Activated CD8-positive, alpha-beta memory T cell treated with anti-CD3 and anti-CD28 coated beads, Interleukin-2, amount 10 ng/mL, durations not matched to agents 7 days and 5 days (primary cell): ENCODE results near the gene RRP1B. TPM values are rescaled to one million over a fixed set of nuclear protein-coding genes. Genes with fewer than 3 reads are reported as not detected.
"Not testable (repeated sequence)": the region's sequence is repeated elsewhere in the genome, so short reads cannot be mapped to it uniquely, and the experiment has no call there.

ENCODE experiments used
- ATAC-seq: fragments of 150-1000 bp; cut with Tn5 transposase; one replicate; pipeline ENCODE4 v1.10.0; 2021; ENCODE audit warnings: moderate library complexity
- CTCF ChIA-PET: fragments of 350-600 bp; sonication (Branson Sonifier 250); formaldehyde crosslinking; loops from one replicate; lab custom pipeline; 2021; ENCODE audit warnings: antibody characterized with exemption; lab: Charles Lee
- DNase-seq: peaks from one replicate; pipeline ENCODE4 v3.0.0-alpha.2; 2020
- H3K27ac Mint-ChIP-seq: one replicate; pipeline ENCODE4 v1.8.0; 2021; ENCODE audit warnings: mild to moderate bottlenecking, mixed read lengths
- H3K27me3 Mint-ChIP-seq: one replicate; pipeline ENCODE4 v1.8.0; 2021; ENCODE audit warnings: mixed read lengths
- H3K36me3 Mint-ChIP-seq: one replicate; pipeline ENCODE4 v1.8.0; 2021; ENCODE audit warnings: mild to moderate bottlenecking, mixed read lengths
- H3K4me1 Mint-ChIP-seq: one replicate; pipeline ENCODE4 v1.8.0; 2021; ENCODE audit warnings: mixed read lengths
- H3K4me3 Mint-ChIP-seq: one replicate; pipeline ENCODE4 v1.8.0; 2021; ENCODE audit warnings: mild to moderate bottlenecking, moderate library complexity, mixed read lengths
- H3K9me3 Mint-ChIP-seq: one replicate; pipeline ENCODE4 v1.8.0; 2022; ENCODE audit warnings: low read depth, mixed read lengths
- total RNA-seq, 2 experiments: library from RNA; stranded (reverse); gene quantifications; one replicate each; pipeline ENCODE4 v1.2.3, GENCODE V29; 2021

The RRP1B gene, protein sequence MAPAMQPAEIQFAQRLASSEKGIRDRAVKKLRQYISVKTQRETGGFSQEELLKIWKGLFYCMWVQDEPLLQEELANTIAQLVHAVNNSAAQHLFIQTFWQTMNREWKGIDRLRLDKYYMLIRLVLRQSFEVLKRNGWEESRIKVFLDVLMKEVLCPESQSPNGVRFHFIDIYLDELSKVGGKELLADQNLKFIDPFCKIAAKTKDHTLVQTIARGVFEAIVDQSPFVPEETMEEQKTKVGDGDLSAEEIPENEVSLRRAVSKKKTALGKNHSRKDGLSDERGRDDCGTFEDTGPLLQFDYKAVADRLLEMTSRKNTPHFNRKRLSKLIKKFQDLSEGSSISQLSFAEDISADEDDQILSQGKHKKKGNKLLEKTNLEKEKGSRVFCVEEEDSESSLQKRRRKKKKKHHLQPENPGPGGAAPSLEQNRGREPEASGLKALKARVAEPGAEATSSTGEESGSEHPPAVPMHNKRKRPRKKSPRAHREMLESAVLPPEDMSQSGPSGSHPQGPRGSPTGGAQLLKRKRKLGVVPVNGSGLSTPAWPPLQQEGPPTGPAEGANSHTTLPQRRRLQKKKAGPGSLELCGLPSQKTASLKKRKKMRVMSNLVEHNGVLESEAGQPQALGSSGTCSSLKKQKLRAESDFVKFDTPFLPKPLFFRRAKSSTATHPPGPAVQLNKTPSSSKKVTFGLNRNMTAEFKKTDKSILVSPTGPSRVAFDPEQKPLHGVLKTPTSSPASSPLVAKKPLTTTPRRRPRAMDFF
- 10 to 100 TPM; 49.1 to 50.4 TPM for total RNA-seq

GRCh38 chr21:43659136-43660000 lies at the start of gene RRP1B, which contains the start of gene HSF2BP:
TSS of gene RRP1B (plus strand) at chr21:43659560. CDS start at chr21:43659665, 105 bp downstream.
TSS of gene HSF2BP (minus strand) at chr21:43659488. CDS start at chr21:43658096, 1,392 bp downstream.
- peaks cover 30% of the 10 kb centered on the region for H3K36me3 Mint-ChIP-seq
- DNase-seq (peak; percentile 84), ATAC-seq (peak; percentile 93)
- no peaks in the 10 kb centered on the region for H3K9me3 Mint-ChIP-seq
- H3K4me1 Mint-ChIP-seq, result peaks cover 41% of the 10 kb centered on the region
- CTCF ChIA-PET, result interaction anchor here (1.1 to 3.1 kb wide), 2 partner anchors 12 to 14 kb away, joined by 3 to 9 read pairs; no protein-coding TSS in a partner anchor
- peak within 1 kb of the TSS; percentile 93 for H3K27ac Mint-ChIP-seq
- H3K27me3 Mint-ChIP-seq, result no peaks in the 10 kb centered on the region
- peak within 1 kb of the TSS; percentile 97 for H3K4me3 Mint-ChIP-seq

GRCh38 chr21:43611598-43612369 lies 47.6 kb upstream of the RRP1B start:
- Mint-ChIP-seq H3K27me3 (peaks cover 11% of the 10 kb centered on the region), H3K27ac (no peak overlapping the region), H3K4me1 (peaks cover 21% of the 10 kb centered on the region), H3K4me3 (no peak overlapping the region), H3K36me3 (no peaks in the 10 kb centered on the region), H3K9me3 (no peaks in the 10 kb centered on the region)
- CTCF ChIA-PET, result interaction anchor here (0.9 to 2.3 kb wide), 4 partner anchors 13 to 34 kb away, joined by 3 to 5 read pairs (median 4); no protein-coding TSS in a partner anchor
- DNase-seq (peak; percentile 53), ATAC-seq (no peak)

DNA sequence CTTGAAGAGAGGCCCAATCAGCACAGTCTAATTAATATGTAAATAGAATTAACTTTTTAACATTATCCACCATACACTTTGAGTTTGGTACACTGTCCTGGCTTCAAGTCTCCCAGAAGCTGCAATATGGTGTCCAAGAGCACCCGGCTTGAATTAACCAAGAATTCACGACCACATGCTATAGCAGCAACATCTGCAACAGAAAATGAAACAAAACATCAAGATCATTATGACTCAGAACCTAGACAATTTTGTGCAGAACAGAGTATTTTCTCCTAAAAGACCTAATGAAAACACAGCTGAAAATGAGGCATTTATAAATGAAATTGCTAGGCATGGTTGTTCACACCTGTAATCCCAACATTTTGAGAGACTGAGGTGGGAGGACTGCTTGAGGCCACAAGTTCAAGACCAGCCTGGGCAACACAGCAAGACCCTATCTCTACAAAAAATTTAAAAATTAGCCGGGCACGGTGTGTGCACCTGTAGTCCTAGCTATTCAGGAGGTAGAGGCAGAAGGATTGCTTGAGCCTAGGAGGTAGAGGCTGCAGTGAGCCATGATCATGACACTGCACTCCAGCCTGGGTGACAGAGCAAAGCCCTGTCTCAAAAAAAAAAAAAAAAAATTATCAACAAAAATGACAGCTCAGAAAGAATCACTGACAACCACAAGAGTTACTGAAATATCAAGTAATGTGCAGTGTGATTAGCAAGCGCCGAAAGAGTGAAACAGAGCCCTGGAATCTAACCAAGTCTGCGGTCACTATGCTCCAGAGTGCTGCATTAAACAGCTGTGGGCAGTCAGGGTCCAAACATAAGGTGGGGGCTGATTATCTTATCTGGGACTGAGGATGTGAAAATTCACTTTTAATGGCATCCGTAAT lies 45.4 kb upstream of the RRP1B start:
- H3K27ac Mint-ChIP-seq, result peak overlapping the region; percentile 40
- H3K27me3 Mint-ChIP-seq, result peaks cover 3% of the 10 kb centered on the region
- H3K9me3 Mint-ChIP-seq, result no peaks in the 10 kb centered on the region
- DNase-seq (peak; percentile 50), ATAC-seq (peak; percentile 82)
- H3K4me1 Mint-ChIP-seq, result peaks cover 18% of the 10 kb centered on the region
- CTCF ChIA-PET, result interaction anchor here (1.1 to 2.3 kb wide), 3 partner anchors 12 to 33 kb away, joined by 4 to 5 read pairs (median 5); no protein-coding TSS in a partner anchor
- H3K36me3 Mint-ChIP-seq, result peaks cover 2% of the 10 kb centered on the region
- no peak overlapping the region for H3K4me3 Mint-ChIP-seq

DNA sequence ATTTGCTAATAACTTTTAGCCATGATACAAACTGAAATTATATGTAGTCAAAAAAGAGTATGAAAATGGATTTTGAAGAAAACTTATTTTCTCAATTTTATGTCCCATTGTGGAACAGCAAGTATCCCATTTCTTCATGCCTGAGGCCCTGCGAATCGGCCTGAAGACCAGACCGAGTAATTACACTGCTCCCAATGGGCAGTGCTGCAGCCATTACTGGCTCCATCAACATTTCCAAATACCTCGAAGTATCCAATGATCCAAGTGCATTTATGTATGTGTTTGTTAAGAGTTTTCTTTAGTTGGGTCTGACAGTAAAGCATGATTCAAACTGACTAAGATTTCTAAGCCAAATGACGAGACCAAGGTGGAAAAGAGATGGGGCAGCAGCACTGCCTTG lies 44.5 kb upstream of the RRP1B start:
- no peaks in the 10 kb centered on the region for H3K9me3 Mint-ChIP-seq
- peaks cover 3% of the 10 kb centered on the region for H3K36me3 Mint-ChIP-seq
- H3K27ac Mint-ChIP-seq, result no peak overlapping the region
- H3K4me1 Mint-ChIP-seq, result peaks cover 18% of the 10 kb centered on the region
- CTCF ChIA-PET, result interaction anchor here (1.1 to 1.8 kb wide), 3 partner anchors 30 to 33 kb away, joined by 4 to 5 read pairs (median 4); no protein-coding TSS in a partner anchor
- ATAC-seq, result no peak
- no peak overlapping the region for H3K4me3 Mint-ChIP-seq
- no peak for DNase-seq
- no peaks in the 10 kb centered on the region for H3K27me3 Mint-ChIP-seq

- DNase-seq, H3K4me3 Mint-ChIP-seq, H3K27me3 Mint-ChIP-seq, CTCF ChIA-PET, ATAC-seq, H3K9me3 Mint-ChIP-seq, H3K27ac Mint-ChIP-seq: not testable (repeated sequence)
- Mint-ChIP-seq H3K4me1 (peaks cover 31% of the 10 kb centered on the region), H3K36me3 (peaks cover 11% of the 10 kb centered on the region)
These were observed 42.5 kb upstream of the RRP1B start for GRCh38 chr21:43616861-43617260.

DNA sequence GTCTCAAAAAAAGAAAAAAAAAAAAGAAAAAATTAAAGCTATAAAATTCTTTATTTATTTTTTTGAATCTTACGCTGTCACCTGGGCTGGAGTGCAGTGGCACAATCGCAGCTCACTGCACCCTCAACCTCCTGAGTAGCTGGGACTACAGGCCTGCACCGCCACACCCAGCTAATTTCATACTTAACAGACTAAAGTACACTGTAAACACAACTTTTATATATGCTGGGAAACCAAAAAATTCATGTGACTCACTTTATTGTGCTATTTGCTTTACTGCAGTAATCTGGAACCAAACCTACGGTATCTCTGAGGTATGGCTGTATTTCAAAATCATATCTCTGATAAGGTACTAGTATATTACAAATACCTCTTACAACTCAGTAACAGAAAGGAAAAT lies 40.4 kb upstream of the RRP1B start:
- DNase-seq (no peak), ATAC-seq (no peak)
- Mint-ChIP-seq H3K4me3 (no peak overlapping the region), H3K27me3 (peaks cover 8% of the 10 kb centered on the region), H3K36me3 (peaks cover 11% of the 10 kb centered on the region), H3K4me1 (peaks cover 17% of the 10 kb centered on the region), H3K9me3 (peaks cover 5% of the 10 kb centered on the region), H3K27ac (no peak overlapping the region)
- CTCF ChIA-PET, result no interaction called here

DNA sequence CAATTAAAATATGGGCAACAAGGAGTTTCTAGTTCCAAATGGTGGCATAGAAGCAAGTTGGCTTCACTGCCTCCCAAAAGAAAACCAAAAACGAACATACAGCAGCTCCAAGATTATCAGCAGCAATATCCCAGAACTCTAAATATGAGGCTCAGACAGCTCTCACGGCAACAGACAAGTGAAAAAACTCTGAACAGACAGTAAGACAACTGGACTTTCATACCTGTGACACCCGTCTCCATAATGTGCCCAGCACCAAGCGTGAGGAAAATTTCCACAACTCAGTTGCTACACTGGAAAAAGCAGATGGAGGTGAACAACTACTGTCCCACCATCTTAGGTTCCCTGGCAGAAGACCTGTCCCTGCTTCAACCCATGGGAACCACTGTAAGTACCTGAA lies 40.0 kb upstream of the RRP1B start:
- H3K27me3 Mint-ChIP-seq, result peaks cover 9% of the 10 kb centered on the region
- no peak overlapping the region for H3K4me3 Mint-ChIP-seq
- no peak overlapping the region for H3K27ac Mint-ChIP-seq
- ATAC-seq (no peak), DNase-seq (no peak)
- CTCF ChIA-PET, result no interaction called here
- peaks cover 11% of the 10 kb centered on the region for H3K36me3 Mint-ChIP-seq
- peaks cover 5% of the 10 kb centered on the region for H3K9me3 Mint-ChIP-seq
- peaks cover 15% of the 10 kb centered on the region for H3K4me1 Mint-ChIP-seq

GRCh38 chr21:43619856-43620255 lies 39.5 kb upstream of the RRP1B start:
- H3K4me1 Mint-ChIP-seq, result peaks cover 14% of the 10 kb centered on the region
- no peak for ATAC-seq
- no peak overlapping the region for H3K4me3 Mint-ChIP-seq
- no peak for DNase-seq
- CTCF ChIA-PET, result interaction anchor here (0.8 kb wide), 1 partner anchor 21 kb away, joined by 3 read pairs; no protein-coding TSS in a partner anchor
- H3K27ac Mint-ChIP-seq, result no peak overlapping the region
- H3K36me3 Mint-ChIP-seq, result peaks cover 11% of the 10 kb centered on the region
- peaks cover 5% of the 10 kb centered on the region for H3K9me3 Mint-ChIP-seq
- H3K27me3 Mint-ChIP-seq, result peaks cover 14% of the 10 kb centered on the region

- H3K4me1 Mint-ChIP-seq, result peaks cover 14% of the 10 kb centered on the region
These were observed 36.6 kb upstream of the RRP1B start for GRCh38 chr21:43622796-43623195.

GRCh38 chr21:43623588-43623987 lies 35.8 kb upstream of the RRP1B start:
- H3K4me3 Mint-ChIP-seq, result no peak overlapping the region
- DNase-seq (no peak), ATAC-seq (no peak)
- peaks cover 5% of the 10 kb centered on the region for H3K9me3 Mint-ChIP-seq
- H3K27ac Mint-ChIP-seq, result no peak overlapping the region
- H3K27me3 Mint-ChIP-seq, result peaks cover 34% of the 10 kb centered on the region
- CTCF ChIA-PET, result no interaction called here
- peaks cover 9% of the 10 kb centered on the region for H3K36me3 Mint-ChIP-seq
- H3K4me1 Mint-ChIP-seq, result peaks cover 14% of the 10 kb centered on the region

More at GRCh38 chr21:43622796-43623195, 36.6 kb upstream of the RRP1B start:
- Mint-ChIP-seq H3K27ac (no peak overlapping the region), H3K4me3 (no peak overlapping the region), H3K27me3 (peaks cover 27% of the 10 kb centered on the region), H3K36me3 (peaks cover 11% of the 10 kb centered on the region), H3K9me3 (peaks cover 5% of the 10 kb centered on the region)
- CTCF ChIA-PET, result no interaction called here
- no peak for DNase-seq
- ATAC-seq, result no peak

DNA sequence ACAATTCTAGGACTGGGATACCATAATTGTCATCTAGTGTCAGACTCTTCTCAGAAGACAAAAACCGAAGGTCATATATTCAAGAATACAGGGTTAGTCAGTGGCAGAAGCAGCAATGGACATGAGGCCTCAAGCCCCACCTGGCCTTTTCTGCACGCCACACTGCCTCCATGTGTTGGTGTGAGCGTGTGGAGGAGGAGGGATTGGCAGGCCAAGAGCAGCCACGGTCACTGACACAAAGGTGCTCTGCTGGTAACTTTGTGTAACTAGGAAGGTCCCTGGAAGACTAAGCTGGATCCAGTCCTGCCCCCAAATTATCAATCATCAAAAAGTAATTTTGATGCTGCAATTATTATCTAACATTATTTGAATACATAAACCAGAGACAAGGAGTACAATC lies 35.0 kb upstream of the RRP1B start:
- Mint-ChIP-seq H3K4me1 (peaks cover 14% of the 10 kb centered on the region), H3K27me3 (peaks cover 34% of the 10 kb centered on the region), H3K9me3 (peaks cover 5% of the 10 kb centered on the region), H3K27ac (no peak overlapping the region), H3K36me3 (peaks cover 9% of the 10 kb centered on the region), H3K4me3 (no peak overlapping the region)
- ATAC-seq (no peak), DNase-seq (no peak)
- CTCF ChIA-PET, result no interaction called here
